ENCODE data around the gene ZNF484.
"Not testable (repeated sequence)": the region's sequence is repeated elsewhere in the genome, so short reads cannot be mapped to it uniquely, and the experiment has no call there.

ZNF484 gene

GRCh38 chr9:92857236-92857635, 20.6 kb downstream of the ZNF484 start:
- DNase-seq = no peak

- no peak for DNase-seq
Measured at GRCh38 chr9:92853716-92854115, 24.1 kb downstream of the ZNF484 start.

GRCh38 chr9:92850898-92851297, 26.9 kb downstream of the ZNF484 start:
- no peak for DNase-seq

- DNase-seq = not testable (repeated sequence)
Measured at GRCh38 chr9:92848740-92849139, 29.1 kb downstream of the ZNF484 start.

GRCh38 chr9:92846662-92847145, 31.1 kb downstream of the ZNF484 start:
- DNase-seq = no peak

GRCh38 chr9:92838411-92838810, 39.4 kb downstream of the ZNF484 start:
- not testable (repeated sequence) for DNase-seq

GRCh38 chr9:92837191-92837590, 40.6 kb downstream of the ZNF484 start:
- no peak for DNase-seq

- no peak for DNase-seq
Measured at GRCh38 chr9:92829420-92829819, 48.4 kb downstream of the ZNF484 start.

GRCh38 chr9:92825065-92825464, 52.8 kb downstream of the ZNF484 start:
- not testable (repeated sequence) for DNase-seq

GRCh38 chr9:92820964-92821363, 56.9 kb downstream of the ZNF484 start:
- no peak for DNase-seq

GRCh38 chr9:92819898-92820297, 57.9 kb downstream of the ZNF484 start:
- not testable (repeated sequence) for DNase-seq

- not testable (repeated sequence) for DNase-seq
Measured at GRCh38 chr9:92809629-92810326, 68.1 kb downstream of the ZNF484 start.

- DNase-seq = no peak
Measured at GRCh38 chr9:92808726-92809451, 68.9 kb downstream of the ZNF484 start.

- DNase-seq = no peak
Measured at GRCh38 chr9:92807757-92808725, 69.8 kb downstream of the ZNF484 start.

GRCh38 chr9:92807031-92807756, 70.6 kb downstream of the ZNF484 start:
- DNase-seq = no peak

- no peak for DNase-seq
Measured at GRCh38 chr9:92804727-92805126, 73.1 kb downstream of the ZNF484 start.

GRCh38 chr9:92798358-92798757, 79.5 kb downstream of the ZNF484 start:
- no peak for DNase-seq

GRCh38 chr9:92796337-92796804, 81.5 kb downstream of the ZNF484 start:
- DNase-seq = not testable (repeated sequence)

- DNase-seq = no peak
Measured at GRCh38 chr9:92795598-92796336, 82.1 kb downstream of the ZNF484 start.
